HG03064 (cell line): ENCODE measurements around the gene IRGC.
"Not testable (repeated sequence)": the region's sequence is repeated elsewhere in the genome, so short reads cannot be mapped to it uniquely, and the experiment has no call there.

Experiments used
- ATAC-seq: cut with Tn5 transposase; IDR thresholded peaks from one replicate; pipeline ENCODE4 v1.9.1; 2021; ENCODE audit warnings: low read depth; ENCODE audit not compliant: unreplicated experiment

The IRGC gene, protein sequence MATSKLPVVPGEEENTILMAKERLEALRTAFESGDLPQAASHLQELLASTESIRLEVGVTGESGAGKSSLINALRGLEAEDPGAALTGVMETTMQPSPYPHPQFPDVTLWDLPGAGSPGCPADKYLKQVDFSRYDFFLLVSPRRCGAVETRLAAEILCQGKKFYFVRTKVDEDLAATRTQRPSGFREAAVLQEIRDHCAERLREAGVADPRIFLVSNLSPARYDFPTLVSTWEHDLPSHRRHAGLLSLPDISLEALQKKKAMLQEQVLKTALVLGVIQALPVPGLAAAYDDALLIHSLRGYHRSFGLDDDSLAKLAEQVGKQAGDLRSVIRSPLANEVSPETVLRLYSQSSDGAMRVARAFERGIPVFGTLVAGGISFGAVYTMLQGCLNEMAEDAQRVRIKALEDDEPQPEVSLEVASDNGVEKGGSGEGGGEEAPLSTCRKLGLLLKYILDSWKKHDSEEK

DNA sequence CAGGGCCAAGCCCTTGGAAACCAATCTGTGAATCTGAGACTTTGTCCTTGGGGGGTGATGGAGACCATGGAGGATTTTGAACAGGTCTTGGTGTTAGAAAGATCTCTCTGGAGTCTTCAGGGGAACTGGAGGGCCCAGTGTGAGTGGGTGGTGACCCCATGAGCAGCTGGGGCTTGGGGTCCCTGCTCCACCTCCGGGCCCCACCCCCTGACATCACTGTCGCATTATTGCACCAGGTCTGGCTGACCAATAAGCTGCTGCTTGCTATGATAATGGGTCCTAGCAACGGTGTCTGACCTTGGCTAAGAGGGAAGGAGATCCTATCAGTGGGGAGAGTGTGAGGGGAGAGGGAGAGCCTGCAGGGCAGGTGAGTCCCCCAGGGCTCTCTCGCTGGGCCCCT is at the start of gene IRGC:
Gene IRGC, plus strand, starts transcription at position 301 of the 400 bp plus-strand sequence. CDS start 2,483 bp downstream, outside the sequence.
- no peak for ATAC-seq

- ATAC-seq = no peak
These were observed 48.6 kb upstream of the IRGC start for GRCh38 chr19:43667126-43667875.

DNA sequence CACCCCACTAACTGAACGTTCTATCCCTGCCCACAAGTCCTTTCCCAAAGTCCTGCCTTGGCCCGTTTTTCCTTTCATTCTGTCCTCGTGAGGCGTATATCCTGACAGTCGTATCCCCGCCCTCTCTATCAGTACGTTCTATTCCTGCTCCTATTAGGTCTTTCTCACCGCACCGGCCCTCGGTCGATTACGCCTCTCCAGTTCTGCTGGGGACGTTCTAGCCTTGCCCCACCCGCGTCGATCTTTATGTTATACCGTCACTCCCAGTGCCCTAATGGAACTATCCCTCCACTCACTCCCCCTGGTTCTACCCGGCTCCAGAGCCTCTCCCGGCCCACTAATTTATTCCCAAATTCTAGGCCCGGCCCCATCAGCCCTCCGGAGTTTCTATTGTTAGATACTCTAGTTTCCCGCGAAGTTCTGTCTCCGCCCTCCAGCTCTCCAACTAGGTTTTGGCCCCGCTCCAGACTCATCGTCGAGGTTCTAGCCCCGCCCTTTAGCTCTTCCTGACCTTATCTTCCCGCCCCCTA is 47.9 kb upstream of the IRGC start:
- no peak for ATAC-seq

- peak; percentile 74 for ATAC-seq
These were observed 47.3 kb upstream of the IRGC start for GRCh38 chr19:43668406-43669109.

- ATAC-seq = no peak
These were observed 43.7 kb upstream of the IRGC start for GRCh38 chr19:43672061-43672679.

- ATAC-seq = no peak
These were observed 42.2 kb upstream of the IRGC start for GRCh38 chr19:43673637-43674036.

- no peak for ATAC-seq
These were observed 41.7 kb upstream of the IRGC start for GRCh38 chr19:43674183-43674582.

GRCh38 chr19:43674596-43674995 is 41.3 kb upstream of the IRGC start:
- ATAC-seq = no peak

DNA sequence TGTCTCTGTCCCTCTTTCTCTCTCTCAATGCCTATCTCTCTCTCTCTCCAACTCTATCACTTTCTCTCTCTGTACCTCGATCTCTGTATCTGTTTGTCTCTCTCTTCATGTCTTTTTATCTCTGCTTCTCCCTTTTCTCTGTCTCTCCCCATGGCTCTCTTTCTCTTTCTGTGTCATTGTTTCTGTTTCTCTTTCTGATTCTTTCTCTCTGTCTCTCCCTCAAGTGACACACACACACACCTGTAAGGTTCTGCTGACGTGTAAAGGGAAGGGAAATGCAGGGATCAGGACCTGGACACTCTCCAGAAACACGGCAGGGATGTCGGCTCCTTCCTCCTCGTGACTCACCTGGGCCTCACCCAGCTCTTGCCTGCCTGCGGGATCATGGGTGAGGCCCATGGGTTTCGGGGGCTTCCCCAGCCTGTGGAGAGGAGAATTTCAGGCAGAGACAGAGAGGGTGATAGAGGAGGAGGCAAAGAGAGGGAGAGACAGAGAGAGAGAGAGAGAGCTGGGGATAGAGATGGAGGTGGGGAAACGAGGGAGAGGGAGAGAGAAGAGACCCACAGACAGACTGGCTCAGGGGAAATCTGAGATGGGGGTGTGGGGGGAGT is 40.5 kb upstream of the IRGC start:
- no peak for ATAC-seq

DNA sequence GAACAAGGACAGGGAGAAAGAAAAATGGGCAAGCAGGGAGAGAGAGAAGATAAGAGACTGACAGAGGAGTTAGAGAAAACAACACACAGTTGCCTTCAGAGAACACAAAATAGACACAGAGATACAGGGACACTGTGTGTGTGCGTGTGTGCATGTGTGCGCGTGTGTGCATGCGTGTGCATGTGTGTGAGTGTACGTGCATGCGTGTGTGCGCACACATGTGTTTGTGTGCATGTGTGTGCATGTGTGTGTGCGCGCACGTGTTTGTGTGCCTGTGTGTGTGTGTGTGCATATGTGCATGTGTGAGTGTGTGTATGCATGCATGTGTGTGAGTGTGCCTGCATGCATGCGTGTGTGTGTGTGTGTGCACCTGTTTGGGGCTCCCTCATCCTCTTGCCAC is 40.0 kb upstream of the IRGC start:
- ATAC-seq = no peak

- no peak for ATAC-seq
These were observed 37.2 kb upstream of the IRGC start for GRCh38 chr19:43678512-43679261.

GRCh38 chr19:43681821-43682220 is 34.1 kb upstream of the IRGC start:
- no peak for ATAC-seq

DNA sequence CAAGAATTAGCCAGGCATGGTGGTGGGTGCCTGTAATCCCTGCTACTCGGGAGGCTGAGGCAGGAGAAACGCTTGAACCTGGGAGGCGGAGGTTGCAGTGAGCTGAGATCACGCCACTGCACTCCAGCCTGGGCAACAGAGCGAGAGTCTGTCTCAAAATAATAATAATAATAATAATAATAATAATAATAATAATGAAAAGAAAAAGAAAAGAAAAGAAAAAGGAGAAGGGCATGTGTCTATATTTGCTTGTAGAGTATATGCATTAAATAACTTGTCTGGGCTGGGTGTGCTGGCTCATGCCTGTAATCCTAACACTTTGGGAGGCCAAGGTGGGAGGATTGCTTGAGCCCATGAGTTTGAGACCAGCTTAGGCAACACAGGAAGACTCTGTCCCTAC is 33.6 kb upstream of the IRGC start:
- not testable (repeated sequence) for ATAC-seq

DNA sequence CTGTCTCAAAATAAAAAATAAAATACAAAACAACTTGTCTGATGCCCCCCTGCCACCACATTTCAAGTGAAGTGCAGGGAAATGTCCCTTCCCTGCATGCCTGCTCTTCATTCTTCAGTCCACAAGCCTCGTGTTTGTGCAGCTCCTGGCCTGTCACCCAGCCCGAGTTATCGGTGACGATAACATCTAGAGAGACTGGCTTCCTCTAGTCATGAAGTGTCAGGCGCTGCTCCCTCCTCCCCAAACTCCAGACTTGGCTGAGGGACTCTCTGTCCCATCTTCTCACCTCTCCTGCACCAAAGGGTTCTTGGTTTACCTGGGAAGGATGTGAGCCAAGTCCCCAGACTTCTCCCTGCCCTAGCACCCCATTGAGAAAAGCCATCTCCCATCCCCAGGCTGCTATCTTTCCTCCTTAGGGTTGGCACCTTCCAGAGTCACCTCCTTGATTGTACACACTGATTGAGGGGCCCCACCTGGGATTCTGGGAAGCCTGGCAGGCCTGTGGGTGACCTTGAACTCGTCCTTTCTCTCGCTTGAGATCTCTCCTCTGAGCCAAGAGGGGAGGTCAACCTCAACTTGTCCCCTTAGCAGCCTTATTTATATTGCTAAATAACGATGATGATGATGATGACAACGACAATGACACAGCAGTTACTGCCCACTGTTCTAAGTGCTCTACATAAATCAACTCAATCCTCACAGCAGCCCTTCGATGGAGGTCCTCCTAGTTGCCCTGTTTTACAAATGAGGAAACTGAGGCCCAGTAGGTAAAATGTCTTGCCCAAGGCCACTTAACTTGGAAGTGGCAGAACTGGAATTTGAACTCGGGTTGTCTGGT is 32.8 kb upstream of the IRGC start:
- no peak for ATAC-seq

DNA sequence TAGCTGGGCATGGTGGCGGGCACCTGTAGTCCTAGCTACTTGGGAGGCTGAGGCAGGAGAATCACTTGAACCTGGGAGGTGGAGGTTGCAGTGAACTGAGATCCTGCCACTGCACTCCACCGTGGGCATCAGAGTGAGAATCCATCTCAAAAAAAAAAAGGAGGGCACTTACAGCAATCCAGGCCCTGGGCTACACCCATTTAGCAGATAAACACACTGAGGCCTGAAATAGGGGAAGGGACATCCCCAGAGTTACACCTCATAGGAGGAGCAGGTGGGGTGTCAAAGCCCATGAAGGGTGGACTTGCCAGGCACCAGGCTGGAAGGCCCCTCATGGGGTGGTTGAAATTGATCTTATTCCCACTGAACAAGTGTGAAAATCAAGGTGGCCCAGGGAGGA is 32.0 kb upstream of the IRGC start:
- ATAC-seq = no peak

GRCh38 chr19:43684326-43684725 is 31.6 kb upstream of the IRGC start:
- no peak for ATAC-seq

DNA sequence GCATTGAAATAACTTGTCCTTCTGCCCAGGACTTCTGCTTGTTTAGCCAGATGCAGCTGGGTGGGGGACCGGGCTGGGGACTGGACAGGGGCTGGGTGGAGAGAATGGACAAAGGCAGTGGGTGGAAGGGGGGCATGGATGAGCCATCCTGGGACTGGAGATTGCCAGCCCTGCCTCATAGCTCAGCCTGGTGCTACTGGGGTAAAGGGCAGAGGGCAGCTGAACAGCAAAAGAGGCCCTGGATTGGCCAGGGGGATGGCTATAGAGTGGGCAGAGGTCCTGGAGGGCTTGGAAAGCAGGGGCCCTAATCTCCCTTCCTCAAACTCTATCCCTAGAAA is 28.2 kb upstream of the IRGC start:
- ATAC-seq = no peak

DNA sequence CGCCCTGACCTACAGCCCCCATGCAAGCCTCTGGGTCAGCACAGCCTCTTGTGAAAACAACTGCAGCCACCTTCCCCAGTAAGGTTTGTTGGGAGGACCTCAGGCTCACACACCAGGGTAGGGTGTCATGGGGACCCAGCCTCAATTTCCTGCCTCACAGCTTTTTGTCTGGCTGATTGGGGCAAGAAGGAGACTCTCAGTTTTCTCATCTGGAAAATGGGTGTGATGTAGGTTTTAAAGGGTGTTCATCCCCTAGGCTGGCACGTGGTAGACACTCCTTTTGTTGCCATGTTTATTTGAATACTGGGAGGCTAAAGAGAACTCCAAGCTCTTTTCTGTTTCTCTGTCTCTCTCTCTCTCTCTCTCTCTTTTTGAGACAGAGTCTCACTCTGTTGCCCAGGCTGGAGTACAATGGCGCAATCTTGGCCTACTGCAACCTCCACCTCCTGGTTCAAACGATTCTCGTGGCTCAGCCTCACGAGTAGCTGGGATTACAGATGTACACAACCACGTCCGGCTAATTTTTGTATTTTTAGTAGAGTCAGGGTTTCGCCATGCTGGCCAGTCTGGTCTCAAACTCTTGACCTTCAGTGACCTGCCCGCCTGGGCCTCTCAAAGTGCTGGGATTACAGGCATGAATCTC is 27.7 kb upstream of the IRGC start:
- no peak for ATAC-seq
